ENCODE results near the gene DSN1. TPM values are rescaled to one million over a fixed set of nuclear protein-coding genes. Genes with fewer than 3 reads are reported as not detected.
A peak's percentile ranks its signal among the peaks of the same experiment; 100 is the strongest.

Gene DSN1
- total and polyA plus RNA-seq, 2 of the 8 experiments (the other 6 are each of a cell fraction or from before 2014, with no cell fraction given), result 12.0 to 26.2 TPM

DNA sequence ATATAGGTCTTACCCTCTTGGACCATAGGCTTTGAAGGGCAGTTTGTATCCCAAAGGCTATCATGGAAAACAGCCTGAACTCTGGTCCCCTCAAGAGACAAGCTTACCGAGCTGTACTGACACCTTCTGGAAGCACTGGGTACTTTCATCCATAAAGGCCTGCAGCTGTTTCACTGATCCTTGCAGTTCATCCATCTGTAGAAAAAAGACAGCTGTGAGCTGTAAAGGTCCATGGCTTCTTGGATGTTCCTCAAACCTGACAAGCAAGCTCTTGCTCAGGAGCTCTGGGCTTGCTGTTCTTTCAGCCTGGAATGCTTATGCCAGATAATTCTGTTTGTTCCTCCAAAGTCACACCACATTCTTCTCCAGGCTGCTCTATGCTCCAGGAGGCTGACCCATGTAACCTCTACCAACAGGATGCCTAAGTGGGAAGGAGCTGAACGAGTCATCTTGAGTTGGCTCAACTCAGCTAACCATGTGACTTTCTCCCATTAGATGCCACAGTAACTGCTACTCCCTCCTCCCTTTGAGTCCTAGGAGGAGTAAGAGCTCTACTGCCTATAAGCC is 18.8 kb downstream of the DSN1 start:
- CTCF ChIA-PET (ENCODE audit: partially characterized antibody), result interaction anchor here (0.5 to 3.6 kb wide), 49 partner anchors 8 to 298 kb away, joined by 3 to 28 read pairs (median 4); partner anchors contain the start of genes NDRG3 and SLA2
- H3K27me3 ChIP-seq (replicated peaks in 1 of 4; ENCODE audit: control insufficient read depth in 3 of 4, extremely low read depth in 1 of 4, insufficient read depth in 3 of 4, low read length in 3 of 4), result no peaks in the 10 kb centered on the region
- H4K20me1 ChIP-seq (replicated peaks in 1 of 2; ENCODE audit: control insufficient read depth in 1 of 2, insufficient read depth in 2 of 2, low read length in 2 of 2), result peaks cover 1 to 2% of the 10 kb centered on the region in 2 experiments
- H4K91ac ChIP-seq (replicated peaks; ENCODE audit: insufficient read length, low read length), result no peak overlapping the region
- no peak overlapping the region for H4K8ac ChIP-seq (ENCODE audit: extremely low read depth, insufficient read depth, low read length)
- peaks cover 10 to 55% (median 47%) of the 10 kb centered on the region in 4 experiments for H3K36me3 ChIP-seq (ENCODE audit: control insufficient read depth in 2 of 4, insufficient read depth in 4 of 4, low read length in 3 of 4)
- H4K5ac ChIP-seq (ENCODE audit: insufficient read length, low read depth, low read length), result no peak overlapping the region
- no peak overlapping the region for H3K14ac ChIP-seq (ENCODE audit: insufficient read length)
- H3K4me2 ChIP-seq (ENCODE audit: insufficient read depth in 1 of 2, low read depth in 2 of 2, low read length in 2 of 2), result no peak overlapping the region
- H2BK5ac ChIP-seq (ENCODE audit: low read depth, low read length), result no peak overlapping the region
- H2AFZ ChIP-seq (ENCODE audit: low read length), result no peak overlapping the region
- H3K18ac ChIP-seq (ENCODE audit: extremely low read depth, low read length), result no peak overlapping the region
- WGBS, 2 experiments (ENCODE audit: extremely low coverage in 1 of 2, insufficient coverage in 1 of 2, insufficient read length in 1 of 2, insufficient replicate concordance in 2 of 2, low coverage in 1 of 2, low lambda C conversion rate in 2 of 2, missing lambda C conversion rate in 1 of 2), result 87% methylated on average over 2 of the region's 2 CpGs; no CpG with 5 or more reads in 1 of the 2 experiments
- no peak overlapping the region; the same call in 1 of the 2 replicates for H3K27ac ChIP-seq (ENCODE audit: low read depth, low read length)
- DNase-seq (ENCODE audit: low read depth in 1 of 2, low spot score in 2 of 2), result peak in 1 of 2 experiments; percentile 60
- no peak overlapping the region for H2BK120ac ChIP-seq (replicated peaks; ENCODE audit: low read depth, low read length)
- no peaks in the 10 kb centered on the region for H3K23me2 ChIP-seq (ENCODE audit: low read depth, low read length)
- FAIRE-seq, result peak; percentile 94
- no peak overlapping the region for H2BK15ac ChIP-seq (ENCODE audit: low read length)
- no peak overlapping the region for H2AK5ac ChIP-seq (ENCODE audit: low read depth, low read length)
- H3K23ac ChIP-seq (ENCODE audit: insufficient read length), result no peak overlapping the region
- POLR2A ChIA-PET (ENCODE audit: partially characterized antibody), result interaction anchor here (1.1 to 1.4 kb wide), 2 partner anchors 13 to 71 kb away, joined by 3 read pairs; no protein-coding TSS in a partner anchor
- H2BK12ac ChIP-seq (ENCODE audit: low read depth, low read length), result no peak overlapping the region
- H3K79me2 ChIP-seq (ENCODE audit: control insufficient read depth in 1 of 2, insufficient read depth in 2 of 2, low read length in 2 of 2), result no peaks in the 10 kb centered on the region
- no peaks in the 10 kb centered on the region for H3K79me1 ChIP-seq (ENCODE audit: low read depth, low read length)
- no peaks in the 10 kb centered on the region for H3K9me3 ChIP-seq (ENCODE audit: insufficient read depth in 2 of 2, low read depth in 1 of 2, low read length in 1 of 2)
- H3K4me3 ChIP-seq (ENCODE audit: extremely low read depth in 1 of 4, insufficient read depth in 2 of 4, low read depth in 3 of 4, low read length in 4 of 4), result no peak overlapping the region
- no peak overlapping the region for H3K56ac ChIP-seq (replicated peaks; ENCODE audit: insufficient read length, low read depth, low read length)
- H3K4me1 ChIP-seq (replicated peaks in 1 of 4; ENCODE audit: control insufficient read depth in 3 of 4, insufficient read depth in 4 of 4, low read length in 3 of 4), result no peaks in the 10 kb centered on the region
- H3K9ac ChIP-seq (replicated peaks in 1 of 4; ENCODE audit: extremely low read depth in 1 of 4, low read depth in 3 of 4, low read length in 3 of 4), result no peak overlapping the region
- TF ChIP-seq BRCA1 (IDR thresholded peaks at IDR 0.05; ENCODE audit: low read depth, low read length), result no peak
- TF ChIP-seq RAD21 (IDR thresholded peaks at IDR 0.05 in 1 of 2, conservative IDR thresholded peaks at IDR 0.05 in 1 of 2; ENCODE audit: low read depth in 2 of 2, low read length in 2 of 2), result peak; percentile 82
- TF ChIP-seq, protein P1, sequence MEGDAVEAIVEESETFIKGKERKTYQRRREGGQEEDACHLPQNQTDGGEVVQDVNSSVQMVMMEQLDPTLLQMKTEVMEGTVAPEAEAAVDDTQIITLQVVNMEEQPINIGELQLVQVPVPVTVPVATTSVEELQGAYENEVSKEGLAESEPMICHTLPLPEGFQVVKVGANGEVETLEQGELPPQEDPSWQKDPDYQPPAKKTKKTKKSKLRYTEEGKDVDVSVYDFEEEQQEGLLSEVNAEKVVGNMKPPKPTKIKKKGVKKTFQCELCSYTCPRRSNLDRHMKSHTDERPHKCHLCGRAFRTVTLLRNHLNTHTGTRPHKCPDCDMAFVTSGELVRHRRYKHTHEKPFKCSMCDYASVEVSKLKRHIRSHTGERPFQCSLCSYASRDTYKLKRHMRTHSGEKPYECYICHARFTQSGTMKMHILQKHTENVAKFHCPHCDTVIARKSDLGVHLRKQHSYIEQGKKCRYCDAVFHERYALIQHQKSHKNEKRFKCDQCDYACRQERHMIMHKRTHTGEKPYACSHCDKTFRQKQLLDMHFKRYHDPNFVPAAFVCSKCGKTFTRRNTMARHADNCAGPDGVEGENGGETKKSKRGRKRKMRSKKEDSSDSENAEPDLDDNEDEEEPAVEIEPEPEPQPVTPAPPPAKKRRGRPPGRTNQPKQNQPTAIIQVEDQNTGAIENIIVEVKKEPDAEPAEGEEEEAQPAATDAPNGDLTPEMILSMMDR (IDR thresholded peaks at IDR 0.05; ENCODE audit: control extremely low read depth in 1 of 3, insufficient read depth in 1 of 3, low read depth in 1 of 3, low read length in 3 of 3), result peak in 2 of 3 experiments; percentile 79; a peak in 3 of 4 replicates
- TF ChIP-seq YY1 (IDR thresholded peaks at IDR 0.05; ENCODE audit: low read depth, low read length), result 0 out of 2 replicates have a peak, but pooled peaks have one; percentile 8
- no peak for TF ChIP-seq PHF8 (conservative IDR thresholded peaks at IDR 0.05; ENCODE audit: low read depth, low read length)
- no peak overlapping the region for H2BK20ac ChIP-seq (ENCODE audit: low read length)
- no peak overlapping the region for H3K4ac ChIP-seq (replicated peaks; ENCODE audit: insufficient read length, low read depth, low read length)

All from H1 (cell line).